ENCODE results near the gene RECK.

Gene RECK

DNA sequence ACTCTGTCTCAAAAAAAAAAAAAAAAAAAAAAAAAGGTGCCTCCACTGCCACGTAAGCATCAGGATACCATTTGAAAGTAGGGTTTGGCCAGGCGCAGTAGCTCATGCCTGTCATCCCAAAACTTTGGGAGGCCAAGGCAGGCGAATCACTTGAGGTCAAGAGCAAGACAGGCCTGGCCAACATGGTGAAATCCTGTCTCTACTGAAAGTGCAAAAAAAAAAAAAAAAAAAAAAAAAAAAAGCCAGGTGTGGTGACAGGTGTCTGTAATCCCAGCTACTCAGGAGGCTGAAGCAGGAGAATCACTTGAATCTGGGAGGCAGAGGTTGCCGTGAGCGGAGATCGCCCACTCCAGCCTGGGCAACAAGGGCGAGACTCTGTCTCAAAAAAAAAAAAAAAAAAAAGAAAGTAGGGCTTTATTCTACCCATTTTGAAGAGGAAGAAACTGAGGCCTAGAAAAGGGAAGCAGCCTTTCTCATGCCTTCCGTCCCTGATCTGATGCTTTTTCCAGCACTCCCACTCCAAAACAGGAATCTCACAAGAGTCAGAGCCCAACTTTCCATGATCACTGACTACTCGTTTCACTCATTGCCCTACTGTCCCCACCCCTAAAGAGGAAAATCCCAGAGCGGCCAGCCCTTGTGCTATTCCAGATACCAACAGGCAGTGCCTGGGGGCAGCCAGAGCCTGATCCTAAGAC lies 116.2 kb downstream of the RECK start:
- peaks cover 46% of the 10 kb centered on the region for H3F3A ChIP-seq (ENCODE audit: insufficient read depth, low read length)
- no peaks in the 10 kb centered on the region for H3K36me3 ChIP-seq (replicated peaks; ENCODE audit: insufficient read depth, low read length)
- H3K9ac ChIP-seq (ENCODE audit: low read length) = no peak overlapping the region
- H2AFZ ChIP-seq (ENCODE audit: low read length) = no peak overlapping the region
- H3K79me2 ChIP-seq (ENCODE audit: low read length) = no peaks in the 10 kb centered on the region
- no peaks in the 10 kb centered on the region for H3K9me3 ChIP-seq (replicated peaks; ENCODE audit: insufficient read depth, low read length)
- H3K27ac ChIP-seq (ENCODE audit: low read length) = peak overlapping the region; percentile 94
- DNase-seq = peak; percentile 53
- TF ChIP-seq, protein P1, sequence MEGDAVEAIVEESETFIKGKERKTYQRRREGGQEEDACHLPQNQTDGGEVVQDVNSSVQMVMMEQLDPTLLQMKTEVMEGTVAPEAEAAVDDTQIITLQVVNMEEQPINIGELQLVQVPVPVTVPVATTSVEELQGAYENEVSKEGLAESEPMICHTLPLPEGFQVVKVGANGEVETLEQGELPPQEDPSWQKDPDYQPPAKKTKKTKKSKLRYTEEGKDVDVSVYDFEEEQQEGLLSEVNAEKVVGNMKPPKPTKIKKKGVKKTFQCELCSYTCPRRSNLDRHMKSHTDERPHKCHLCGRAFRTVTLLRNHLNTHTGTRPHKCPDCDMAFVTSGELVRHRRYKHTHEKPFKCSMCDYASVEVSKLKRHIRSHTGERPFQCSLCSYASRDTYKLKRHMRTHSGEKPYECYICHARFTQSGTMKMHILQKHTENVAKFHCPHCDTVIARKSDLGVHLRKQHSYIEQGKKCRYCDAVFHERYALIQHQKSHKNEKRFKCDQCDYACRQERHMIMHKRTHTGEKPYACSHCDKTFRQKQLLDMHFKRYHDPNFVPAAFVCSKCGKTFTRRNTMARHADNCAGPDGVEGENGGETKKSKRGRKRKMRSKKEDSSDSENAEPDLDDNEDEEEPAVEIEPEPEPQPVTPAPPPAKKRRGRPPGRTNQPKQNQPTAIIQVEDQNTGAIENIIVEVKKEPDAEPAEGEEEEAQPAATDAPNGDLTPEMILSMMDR (IDR thresholded peaks at IDR 0.05; ENCODE audit: low read length) = no peak
- TF ChIP-seq EZH2phosphoT487 (IDR thresholded peaks at IDR 0.05; ENCODE audit: low read length) (no peak), EZH2 (optimal IDR thresholded peaks at IDR 0.05; ENCODE audit: low read depth, low read length) (no peak)
- no peak overlapping the region for H3K4me3 ChIP-seq (ENCODE audit: low read length)
- peaks cover 45% of the 10 kb centered on the region for H3K4me1 ChIP-seq (ENCODE audit: low read length)
- H3K9me2 ChIP-seq (replicated peaks; ENCODE audit: insufficient read depth, low read length) = no peaks in the 10 kb centered on the region
- peak overlapping the region; percentile 10; the same call in 1 of the 2 replicates for H3K4me2 ChIP-seq (ENCODE audit: low read depth, low read length)
- H4K20me1 ChIP-seq (ENCODE audit: insufficient read depth, low read length) = no peaks in the 10 kb centered on the region
- H3K27me3 ChIP-seq (replicated peaks; ENCODE audit: insufficient read depth, low read length) = no peaks in the 10 kb centered on the region

DNA sequence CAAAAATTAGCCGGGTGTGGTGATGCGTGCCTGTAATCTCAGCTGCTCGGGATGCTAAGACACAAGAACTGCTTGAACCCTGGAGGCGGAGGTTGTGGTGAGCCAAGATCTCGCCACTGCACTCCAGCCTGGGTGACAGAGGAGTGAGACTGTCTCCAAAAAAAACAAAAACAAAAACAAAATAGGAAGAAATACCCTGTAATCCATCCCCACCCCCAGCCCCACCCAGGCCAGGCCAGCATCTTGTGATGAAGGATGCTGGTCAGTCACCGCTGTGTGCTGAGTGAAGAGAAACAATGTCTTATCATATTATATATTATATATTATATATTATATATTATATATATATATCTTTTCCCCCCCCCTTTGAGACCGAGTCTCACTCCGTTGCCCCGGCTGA lies 117.0 kb downstream of the RECK start:
- Histone ChIP-seq H3K27me3 (replicated peaks; ENCODE audit: insufficient read depth, low read length) (no peaks in the 10 kb centered on the region), H4K20me1 (ENCODE audit: insufficient read depth, low read length) (no peaks in the 10 kb centered on the region), H3K4me1 (ENCODE audit: low read length) (peaks cover 38% of the 10 kb centered on the region), H3F3A (ENCODE audit: insufficient read depth, low read length) (peaks cover 40% of the 10 kb centered on the region), H3K27ac (ENCODE audit: low read length) (no peak overlapping the region), H3K4me2 (ENCODE audit: low read depth, low read length) (no peak overlapping the region), H3K4me3 (ENCODE audit: low read length) (no peak overlapping the region), H3K36me3 (replicated peaks; ENCODE audit: insufficient read depth, low read length) (no peaks in the 10 kb centered on the region), H3K9ac (ENCODE audit: low read length) (no peak overlapping the region), H2AFZ (ENCODE audit: low read length) (no peak overlapping the region), H3K9me2 (replicated peaks; ENCODE audit: insufficient read depth, low read length) (no peaks in the 10 kb centered on the region), H3K79me2 (ENCODE audit: low read length) (no peaks in the 10 kb centered on the region), H3K9me3 (replicated peaks; ENCODE audit: insufficient read depth, low read length) (no peaks in the 10 kb centered on the region)
- DNase-seq = no peak
- TF ChIP-seq EZH2 (optimal IDR thresholded peaks at IDR 0.05; ENCODE audit: low read depth, low read length) (no peak), EZH2phosphoT487 (IDR thresholded peaks at IDR 0.05; ENCODE audit: low read length) (no peak)
- TF ChIP-seq, protein P1 (IDR thresholded peaks at IDR 0.05; ENCODE audit: low read length) = no peak

DNA sequence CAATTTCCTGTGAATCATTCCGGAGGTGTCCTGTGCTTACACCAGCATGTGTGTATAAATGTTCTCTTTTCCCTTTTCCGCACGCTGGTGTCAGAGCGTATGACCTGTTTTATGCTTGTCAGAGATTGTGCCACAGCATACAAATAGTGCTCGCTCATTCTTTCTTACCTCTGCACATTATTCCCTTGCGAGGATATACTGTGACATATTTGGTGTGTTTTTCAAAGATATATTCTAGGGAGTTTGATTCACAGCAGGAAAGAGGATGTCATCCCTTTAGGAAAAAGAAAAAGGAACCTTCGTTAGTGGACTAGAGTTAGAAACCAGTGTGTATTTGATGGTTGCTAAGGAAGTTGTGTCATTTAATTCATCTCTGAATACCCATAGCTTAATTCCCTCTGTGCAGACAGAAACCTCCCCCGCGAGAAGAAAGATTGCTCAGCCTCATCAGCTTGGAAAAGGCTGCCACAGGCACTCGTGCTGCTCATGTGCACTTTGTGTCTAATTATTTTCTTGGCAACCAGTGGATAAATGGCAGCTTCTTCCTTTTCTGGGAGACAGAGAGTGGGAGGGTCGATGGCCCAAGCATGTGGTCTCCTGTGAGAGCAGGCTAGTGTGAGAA lies 117.7 kb downstream of the RECK start:
- H3K4me2 ChIP-seq (ENCODE audit: low read depth, low read length) = no peak overlapping the region
- H3K27me3 ChIP-seq (replicated peaks; ENCODE audit: insufficient read depth, low read length) = no peaks in the 10 kb centered on the region
- no peaks in the 10 kb centered on the region for H4K20me1 ChIP-seq (ENCODE audit: insufficient read depth, low read length)
- H2AFZ ChIP-seq (ENCODE audit: low read length) = no peak overlapping the region
- H3K4me3 ChIP-seq (ENCODE audit: low read length) = no peak overlapping the region
- peaks cover 33% of the 10 kb centered on the region for H3F3A ChIP-seq (ENCODE audit: insufficient read depth, low read length)
- peaks cover 31% of the 10 kb centered on the region for H3K4me1 ChIP-seq (ENCODE audit: low read length)
- no peak for DNase-seq
- TF ChIP-seq EZH2 (optimal IDR thresholded peaks at IDR 0.05; ENCODE audit: low read depth, low read length) (no peak), EZH2phosphoT487 (IDR thresholded peaks at IDR 0.05; ENCODE audit: low read length) (no peak)
- TF ChIP-seq, protein P1 (IDR thresholded peaks at IDR 0.05; ENCODE audit: low read length) = no peak
- H3K9me2 ChIP-seq (replicated peaks; ENCODE audit: insufficient read depth, low read length) = no peaks in the 10 kb centered on the region
- no peaks in the 10 kb centered on the region for H3K79me2 ChIP-seq (ENCODE audit: low read length)
- no peaks in the 10 kb centered on the region for H3K36me3 ChIP-seq (replicated peaks; ENCODE audit: insufficient read depth, low read length)
- no peak overlapping the region for H3K9ac ChIP-seq (ENCODE audit: low read length)
- H3K27ac ChIP-seq (ENCODE audit: low read length) = no peak overlapping the region
- no peaks in the 10 kb centered on the region for H3K9me3 ChIP-seq (replicated peaks; ENCODE audit: insufficient read depth, low read length)

Data from MM.1S (cell line).